Omental fat pad (tissue), 4 donors: ENCODE measurements around the gene PCYT2. TPM values are rescaled to one million over a fixed set of nuclear protein-coding genes. Genes with fewer than 3 reads are reported as not detected.
"Not testable (repeated sequence)": the region's sequence is repeated elsewhere in the genome, so short reads cannot be mapped to it uniquely, and the experiment has no call there.

Experiments used
- ATAC-seq: fragments of 150-250 bp; one replicate; pipeline ENCODE4 v1.9.1; 2016; ENCODE audit warnings: mild to moderate bottlenecking, moderate library complexity; ENCODE audit not compliant: low FRiP score
- DNase-seq: peaks from one replicate; pipeline ENCODE4 v3.0.0-alpha.2; 2019; ENCODE audit warnings: low spot score
- total RNA-seq, 4 donors: library from RNA; depleted of rRNA; stranded (reverse); fragments of >200 nt; gene quantifications; one replicate each; pipeline ENCODE4 v1.1.0, GENCODE V29; 2016
- TF ChIP-seq, protein P1 (sequence below), 3 donors: fragments of 450-650 bp; IDR thresholded peaks; one replicate each; pipeline ENCODE4 v1.5.1; 2016 to 2017; ENCODE audit warnings: antibody characterized with exemption in 3 of 3, mild to moderate bottlenecking in 3 of 3, moderate library complexity in 2 of 3

The PCYT2 gene
- total RNA-seq, 4 donors from 2014 or later = 36.5 to 64.7 (median 45.5) TPM

DNA sequence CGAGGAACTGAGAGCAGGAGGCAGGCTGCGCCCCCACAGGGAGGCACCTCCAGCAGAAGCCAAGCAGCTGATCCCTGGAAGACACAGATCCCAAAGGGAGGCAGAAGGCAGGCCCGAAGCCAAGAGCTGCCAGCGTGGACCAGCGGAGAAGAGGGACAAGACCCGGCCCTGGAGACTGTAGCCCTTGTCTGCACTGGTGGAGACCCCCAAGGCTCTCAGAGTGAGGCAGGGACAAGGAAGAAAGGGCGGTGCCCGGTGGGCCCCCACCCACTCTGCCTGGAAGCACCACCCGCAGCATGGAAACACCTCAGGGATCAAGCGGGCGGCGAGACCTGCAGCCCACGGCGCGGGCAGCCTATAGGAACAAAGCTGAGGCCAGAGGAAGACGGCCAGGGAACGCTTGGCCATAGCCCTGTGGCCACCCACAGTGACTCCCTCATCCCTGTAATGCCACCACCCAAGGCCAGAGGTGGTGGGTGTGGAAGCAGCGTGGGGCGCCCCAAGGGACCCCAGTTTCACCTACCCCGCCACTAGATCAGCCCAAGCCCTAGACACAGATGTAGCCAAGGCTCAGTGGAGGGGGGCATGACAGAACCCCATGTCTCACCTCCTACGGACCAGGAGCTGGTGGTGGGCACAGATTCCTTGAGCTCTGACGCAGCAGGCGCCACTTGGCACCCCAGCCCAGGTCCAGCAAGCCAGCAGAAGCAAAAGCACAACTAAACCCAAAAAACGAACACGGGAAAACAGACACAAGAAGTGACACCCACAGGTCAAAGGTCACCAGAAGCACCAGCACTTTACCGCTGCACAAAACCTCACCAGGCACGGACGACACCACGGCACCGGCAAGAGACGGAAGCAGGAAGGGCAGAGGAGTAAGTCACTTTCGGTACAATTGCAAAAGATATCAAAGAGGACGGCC is 9.7 kb upstream of the PCYT2 start:
- DNase-seq = no peak
- TF ChIP-seq, protein P1, sequence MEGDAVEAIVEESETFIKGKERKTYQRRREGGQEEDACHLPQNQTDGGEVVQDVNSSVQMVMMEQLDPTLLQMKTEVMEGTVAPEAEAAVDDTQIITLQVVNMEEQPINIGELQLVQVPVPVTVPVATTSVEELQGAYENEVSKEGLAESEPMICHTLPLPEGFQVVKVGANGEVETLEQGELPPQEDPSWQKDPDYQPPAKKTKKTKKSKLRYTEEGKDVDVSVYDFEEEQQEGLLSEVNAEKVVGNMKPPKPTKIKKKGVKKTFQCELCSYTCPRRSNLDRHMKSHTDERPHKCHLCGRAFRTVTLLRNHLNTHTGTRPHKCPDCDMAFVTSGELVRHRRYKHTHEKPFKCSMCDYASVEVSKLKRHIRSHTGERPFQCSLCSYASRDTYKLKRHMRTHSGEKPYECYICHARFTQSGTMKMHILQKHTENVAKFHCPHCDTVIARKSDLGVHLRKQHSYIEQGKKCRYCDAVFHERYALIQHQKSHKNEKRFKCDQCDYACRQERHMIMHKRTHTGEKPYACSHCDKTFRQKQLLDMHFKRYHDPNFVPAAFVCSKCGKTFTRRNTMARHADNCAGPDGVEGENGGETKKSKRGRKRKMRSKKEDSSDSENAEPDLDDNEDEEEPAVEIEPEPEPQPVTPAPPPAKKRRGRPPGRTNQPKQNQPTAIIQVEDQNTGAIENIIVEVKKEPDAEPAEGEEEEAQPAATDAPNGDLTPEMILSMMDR (IDR thresholded peaks at IDR 0.05) = no peak
- no peak for ATAC-seq

DNA sequence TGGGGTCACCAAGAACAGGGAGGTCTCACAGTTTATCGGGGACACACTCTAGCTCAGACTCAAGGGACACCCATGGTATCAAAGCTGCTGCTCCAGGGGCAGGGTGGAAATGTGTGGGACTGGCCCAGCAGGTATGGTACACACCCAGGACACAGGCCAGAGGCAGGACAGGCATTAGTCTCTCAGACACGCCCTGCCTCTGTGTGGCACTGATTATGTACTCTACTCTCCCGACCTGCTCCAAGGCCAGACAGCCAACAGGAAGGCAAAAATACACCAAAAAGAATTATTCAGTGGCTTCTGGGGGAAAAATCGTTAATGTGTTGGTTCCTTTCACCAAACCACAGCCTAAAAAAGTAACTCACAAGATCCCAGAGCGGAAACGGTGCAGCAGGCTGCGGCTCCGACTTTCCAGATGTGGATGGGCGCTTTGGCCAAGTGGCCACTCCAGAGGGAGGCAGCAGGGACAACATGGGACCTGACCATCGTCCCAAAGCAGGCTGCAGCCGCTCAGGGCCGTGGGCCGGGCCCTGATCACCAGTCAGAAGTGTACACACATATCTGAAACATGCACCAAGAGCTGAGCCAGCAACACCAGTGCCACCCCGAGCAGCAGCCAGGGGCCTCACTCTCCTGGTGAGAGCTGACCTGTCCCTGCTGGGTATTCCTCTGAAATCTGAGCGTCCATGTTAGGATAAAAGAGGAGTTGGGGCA is 7.8 kb upstream of the PCYT2 start:
- ATAC-seq = no peak
- TF ChIP-seq, protein P1 (IDR thresholded peaks at IDR 0.05) = no peak

DNA sequence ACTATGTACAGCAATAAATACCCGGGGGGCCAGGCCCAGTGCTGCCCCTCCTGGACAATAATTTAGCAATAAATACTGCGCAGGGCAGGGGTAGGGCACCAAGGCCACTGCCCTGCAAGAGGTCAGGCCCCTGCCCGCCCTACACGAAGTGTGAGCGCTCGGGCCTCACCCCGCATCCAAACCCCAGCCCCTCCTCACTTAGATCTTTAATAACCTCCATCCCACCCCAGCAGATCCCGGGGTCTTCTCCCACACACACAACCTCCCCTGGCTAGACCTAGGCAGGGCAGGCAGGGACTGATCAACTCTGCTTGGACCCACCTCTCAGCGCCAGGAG is 7.1 kb upstream of the PCYT2 start:
- ATAC-seq = peak; percentile 3
- DNase-seq = not testable (repeated sequence)

More for the DNA sequence above, 7.8 kb upstream of the PCYT2 start:
- no peak for DNase-seq

DNA sequence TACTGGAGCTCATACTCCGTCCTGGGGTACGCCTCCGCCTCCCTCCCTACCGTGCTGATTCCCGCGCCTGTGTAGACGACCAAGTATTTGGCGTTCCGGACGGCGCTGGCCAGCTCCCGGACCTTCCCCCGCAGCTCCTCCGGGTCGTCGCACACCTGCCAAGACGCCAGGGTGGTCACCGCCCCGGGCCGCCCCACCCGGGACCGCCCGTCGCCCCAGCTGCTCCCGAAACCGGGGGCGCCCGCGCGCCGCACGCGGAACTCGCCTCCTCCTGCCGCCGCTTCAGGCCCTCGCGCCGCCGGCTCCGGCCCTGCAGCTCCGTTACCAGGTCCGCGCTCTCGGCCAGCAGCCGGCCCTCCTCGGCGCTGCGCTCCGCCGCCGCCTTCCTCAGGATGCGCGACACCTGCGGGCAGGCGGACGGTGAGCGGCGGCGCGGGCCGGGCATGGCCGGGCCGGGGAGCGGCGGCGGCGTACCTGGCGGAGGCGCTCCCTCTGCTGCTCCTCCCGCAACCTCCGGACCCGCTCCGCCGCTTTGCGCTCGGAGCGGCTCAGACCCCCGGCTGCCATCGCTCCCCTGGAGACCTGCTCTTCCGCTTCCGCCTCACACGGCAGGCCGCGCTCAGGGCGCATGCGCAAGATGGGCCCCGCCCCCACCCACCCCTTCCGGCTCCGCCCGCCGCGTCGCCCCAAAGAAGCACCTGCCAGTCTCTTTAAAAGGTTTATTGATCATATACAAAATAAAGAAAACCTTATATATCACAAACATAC is 6.5 kb upstream of the PCYT2 start, which contains the start of gene SIRT7:
SIRT7 (minus strand) TSS at position 612 of the 768 bp plus-strand sequence; CDS start at position 567, 45 bp downstream.
- ATAC-seq (peak; percentile 41), DNase-seq (no peak)
- TF ChIP-seq, protein P1 (IDR thresholded peaks at IDR 0.05) = no peak

DNA sequence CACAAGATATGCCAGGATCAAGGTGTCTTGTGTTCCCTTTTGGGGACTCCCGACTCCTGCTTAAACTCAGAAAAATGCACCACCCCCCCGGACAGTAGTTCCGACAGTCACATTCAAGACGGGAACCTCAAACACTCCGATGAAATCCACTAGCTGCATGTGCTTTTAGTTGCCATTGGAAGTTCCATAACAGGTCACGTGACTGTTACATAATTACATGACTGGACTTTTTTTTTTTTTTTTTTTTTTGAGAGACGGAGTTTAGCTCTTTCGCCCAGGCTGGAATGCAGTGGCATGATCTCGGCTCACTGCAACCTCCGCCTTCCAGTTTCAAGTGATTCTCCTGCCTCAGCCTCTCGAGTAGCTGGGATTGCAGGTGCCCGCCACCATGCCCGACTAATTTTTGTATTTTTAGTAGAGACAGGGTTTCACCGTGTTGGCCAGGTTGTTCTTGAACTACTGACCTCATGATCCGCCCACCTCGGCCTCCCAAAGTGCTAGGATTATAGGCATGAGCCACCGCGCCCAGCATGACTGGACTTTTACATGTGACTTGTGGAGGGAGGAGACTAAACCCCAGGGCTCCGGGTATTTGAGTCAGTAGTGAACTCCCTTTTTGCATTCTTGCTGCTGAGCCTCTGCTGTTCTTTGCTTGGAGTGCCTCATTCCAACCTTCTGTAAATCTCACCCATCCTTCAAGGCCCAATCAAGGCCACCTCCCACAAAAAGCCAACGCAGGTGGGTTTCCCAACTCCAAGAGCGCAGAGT is 5.2 kb upstream of the PCYT2 start:
- ATAC-seq (no peak), DNase-seq (no peak)
- TF ChIP-seq, protein P1 (IDR thresholded peaks at IDR 0.05) = no peak

DNA sequence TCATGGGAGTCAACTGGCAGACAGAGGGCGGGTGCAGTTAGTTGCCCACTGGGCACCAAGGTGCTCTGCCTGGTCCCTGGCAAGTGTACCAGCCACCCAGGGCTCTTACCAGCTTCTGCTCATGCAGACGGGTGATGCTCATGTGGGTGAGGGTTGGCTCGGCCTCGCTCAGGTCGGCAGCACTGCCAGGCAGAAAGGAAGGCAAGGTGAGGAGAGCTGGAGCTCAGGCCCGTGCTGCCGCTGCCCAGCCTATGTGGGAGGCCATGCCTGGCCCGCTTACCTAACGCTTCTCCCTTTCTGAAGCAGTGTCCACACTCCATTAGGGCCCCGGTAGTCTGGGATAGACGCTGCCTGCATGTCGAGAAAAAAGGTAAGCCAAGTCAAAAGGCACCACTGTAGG is 4.1 kb upstream of the PCYT2 start:
- ATAC-seq = no peak
- TF ChIP-seq, protein P1 (IDR thresholded peaks at IDR 0.05) = no peak
- DNase-seq = no peak
